ENCODE measurements around the gene CFAP97. TPM values are rescaled to one million over a fixed set of nuclear protein-coding genes. Genes with fewer than 3 reads are reported as not detected.

Gene CFAP97
- total RNA-seq, 1 donor = 77.1 TPM

- no peaks in the 10 kb centered on the region for H3K27me3 ChIP-seq (ENCODE audit: insufficient read depth, low read length)
- H3K27ac ChIP-seq (ENCODE audit: low read depth, low read length) = no peak overlapping the region
- H3K4me3 ChIP-seq (ENCODE audit: insufficient read depth, low read length) = peak overlapping the region; percentile 80
- peaks cover 27% of the 10 kb centered on the region for H3K4me1 ChIP-seq (ENCODE audit: insufficient read depth, low read length)
- H3K4me2 ChIP-seq (ENCODE audit: insufficient read depth, low read length) = peak overlapping the region; percentile 86
- TF ChIP-seq CTCF (IDR thresholded peaks at IDR 0.05; ENCODE audit: extremely low read depth, low read depth, low read length) = no peak
- H3K79me2 ChIP-seq (ENCODE audit: insufficient read depth, low read length) = peaks cover 18% of the 10 kb centered on the region
- no peaks in the 10 kb centered on the region for H3K9me3 ChIP-seq (ENCODE audit: low read depth, low read length)
- H3K36me3 ChIP-seq (ENCODE audit: insufficient read depth, low read length) = peaks cover 9% of the 10 kb centered on the region
- DNase-seq (ENCODE audit: insufficient read length, low spot score, missing footprints) = no peak
- peak overlapping the region; percentile 92 for H2AFZ ChIP-seq (ENCODE audit: low read length)
- H4K20me1 ChIP-seq (ENCODE audit: insufficient read depth, low read length) = peaks cover 11% of the 10 kb centered on the region
Measured at GRCh38 chr4:185142564-185142911, 61.3 kb downstream of the CFAP97 start.

DNA sequence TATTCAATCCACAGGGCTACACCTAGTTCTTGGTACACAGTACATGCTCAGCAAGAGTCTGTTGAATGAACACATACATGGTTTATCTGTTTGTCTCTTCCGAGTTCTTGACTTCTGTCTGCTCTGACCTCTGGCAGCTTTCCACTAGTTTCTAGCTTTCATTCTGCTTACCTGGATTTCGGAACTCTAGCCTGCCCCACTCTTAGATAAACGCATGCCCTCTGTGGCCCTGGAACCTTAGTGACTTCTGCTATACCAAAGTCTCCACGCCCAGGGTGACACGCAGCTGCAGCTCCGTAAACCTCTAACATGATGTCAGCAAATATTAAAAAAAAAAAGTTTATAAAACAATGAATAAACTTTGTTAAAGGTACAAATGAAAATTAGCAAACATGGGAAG lies 62.0 kb downstream of the CFAP97 start:
- Histone ChIP-seq H3K4me1 (ENCODE audit: insufficient read depth, low read length) (peaks cover 21% of the 10 kb centered on the region), H4K20me1 (ENCODE audit: insufficient read depth, low read length) (peaks cover 11% of the 10 kb centered on the region), H3K9me3 (ENCODE audit: low read depth, low read length) (no peaks in the 10 kb centered on the region)

GRCh38 chr4:185139736-185140135 lies 64.1 kb downstream of the CFAP97 start:
- DNase-seq (ENCODE audit: insufficient read length, low spot score, missing footprints) = peak; percentile 87
- Histone ChIP-seq H3K4me1 (ENCODE audit: insufficient read depth, low read length) (peaks cover 16% of the 10 kb centered on the region), H3K27me3 (ENCODE audit: insufficient read depth, low read length) (no peaks in the 10 kb centered on the region), H3K36me3 (ENCODE audit: insufficient read depth, low read length) (no peaks in the 10 kb centered on the region), H3K4me2 (ENCODE audit: insufficient read depth, low read length) (no peak overlapping the region), H3K79me2 (ENCODE audit: insufficient read depth, low read length) (peaks cover 12% of the 10 kb centered on the region), H3K27ac (ENCODE audit: low read depth, low read length) (no peak overlapping the region), H3K9me3 (ENCODE audit: low read depth, low read length) (no peaks in the 10 kb centered on the region), H2AFZ (ENCODE audit: low read length) (peak overlapping the region; percentile 12), H4K20me1 (ENCODE audit: insufficient read depth, low read length) (peaks cover 9% of the 10 kb centered on the region), H3K4me3 (ENCODE audit: insufficient read depth, low read length) (no peak overlapping the region)
- TF ChIP-seq CTCF (IDR thresholded peaks at IDR 0.05; ENCODE audit: extremely low read depth, low read depth, low read length) = no peak

More for the DNA sequence above, 62.0 kb downstream of the CFAP97 start:
- Histone ChIP-seq H3K4me3 (ENCODE audit: insufficient read depth, low read length) (no peak overlapping the region), H3K4me2 (ENCODE audit: insufficient read depth, low read length) (no peak overlapping the region), H2AFZ (ENCODE audit: low read length) (no peak overlapping the region), H3K79me2 (ENCODE audit: insufficient read depth, low read length) (peaks cover 18% of the 10 kb centered on the region), H3K36me3 (ENCODE audit: insufficient read depth, low read length) (peaks cover 9% of the 10 kb centered on the region), H3K27ac (ENCODE audit: low read depth, low read length) (no peak overlapping the region), H3K27me3 (ENCODE audit: insufficient read depth, low read length) (no peaks in the 10 kb centered on the region)
- no peak for TF ChIP-seq CTCF (IDR thresholded peaks at IDR 0.05; ENCODE audit: extremely low read depth, low read depth, low read length)
- DNase-seq (ENCODE audit: insufficient read length, low spot score, missing footprints) = peak; percentile 64

DNA sequence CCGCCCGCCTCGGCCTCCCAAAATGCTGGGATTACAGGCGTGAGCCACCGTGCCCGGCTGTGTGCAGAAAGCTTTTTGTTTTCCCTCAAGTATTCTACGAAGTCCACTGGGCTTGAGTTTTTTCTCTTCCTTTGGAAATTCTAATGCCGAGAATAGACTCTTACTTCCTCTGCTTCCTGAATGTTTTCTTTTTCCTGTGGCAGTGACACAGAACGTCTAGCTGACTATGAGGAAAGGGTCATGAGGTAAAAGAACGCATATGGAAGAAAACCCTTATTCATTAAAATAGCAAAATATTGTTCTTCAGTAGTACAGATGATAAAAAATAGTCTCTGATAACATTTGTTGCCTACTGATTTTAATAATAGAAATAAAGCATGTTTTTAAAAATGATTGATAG lies 65.6 kb downstream of the CFAP97 start:
- peaks cover 8% of the 10 kb centered on the region for H3K4me1 ChIP-seq (ENCODE audit: insufficient read depth, low read length)
- H3K36me3 ChIP-seq (ENCODE audit: insufficient read depth, low read length) = no peaks in the 10 kb centered on the region
- H3K9me3 ChIP-seq (ENCODE audit: low read depth, low read length) = no peaks in the 10 kb centered on the region
- DNase-seq (ENCODE audit: insufficient read length, low spot score, missing footprints) = no peak
- H3K4me3 ChIP-seq (ENCODE audit: insufficient read depth, low read length) = no peak overlapping the region
- no peaks in the 10 kb centered on the region for H4K20me1 ChIP-seq (ENCODE audit: insufficient read depth, low read length)
- no peak overlapping the region for H3K27ac ChIP-seq (ENCODE audit: low read depth, low read length)
- no peaks in the 10 kb centered on the region for H3K27me3 ChIP-seq (ENCODE audit: insufficient read depth, low read length)
- no peak for TF ChIP-seq CTCF (IDR thresholded peaks at IDR 0.05; ENCODE audit: extremely low read depth, low read depth, low read length)
- H2AFZ ChIP-seq (ENCODE audit: low read length) = no peak overlapping the region
- H3K79me2 ChIP-seq (ENCODE audit: insufficient read depth, low read length) = no peaks in the 10 kb centered on the region
- H3K4me2 ChIP-seq (ENCODE audit: insufficient read depth, low read length) = no peak overlapping the region
